Mucosa of stomach (tissue), 1 donor: ENCODE data around the gene AGL.
"Not testable (repeated sequence)": the region's sequence is repeated elsewhere in the genome, so short reads cannot be mapped to it uniquely, and the experiment has no call there.

Source experiments
- H3K27me3 ChIP-seq: one replicate; pipeline ENCODE4 v1.7.0; 2013; ENCODE audit warnings: mild to moderate bottlenecking, low read length; ENCODE audit not compliant: control insufficient read depth, insufficient read depth
- H3K36me3 ChIP-seq: one replicate; pipeline ENCODE4 v1.7.0; 2013; ENCODE audit warnings: low read length; ENCODE audit not compliant: control insufficient read depth, insufficient read depth
- H3K4me1 ChIP-seq: one replicate; pipeline ENCODE4 v1.7.0; 2013; ENCODE audit warnings: mild to moderate bottlenecking, low read length; ENCODE audit not compliant: control insufficient read depth, insufficient read depth
- H3K4me3 ChIP-seq: one replicate; pipeline ENCODE4 v1.7.0; 2013; ENCODE audit warnings: low read length
- H3K9ac ChIP-seq: one replicate; pipeline ENCODE4 v1.7.0; 2013; ENCODE audit warnings: mild to moderate bottlenecking, low read length, moderate library complexity
- H3K9me3 ChIP-seq: one replicate; pipeline ENCODE4 v1.7.0; 2013; ENCODE audit warnings: mild to moderate bottlenecking, low read length, moderate library complexity; ENCODE audit not compliant: control insufficient read depth
- donor health status: Pancreatic carcinoma.

The AGL gene

DNA sequence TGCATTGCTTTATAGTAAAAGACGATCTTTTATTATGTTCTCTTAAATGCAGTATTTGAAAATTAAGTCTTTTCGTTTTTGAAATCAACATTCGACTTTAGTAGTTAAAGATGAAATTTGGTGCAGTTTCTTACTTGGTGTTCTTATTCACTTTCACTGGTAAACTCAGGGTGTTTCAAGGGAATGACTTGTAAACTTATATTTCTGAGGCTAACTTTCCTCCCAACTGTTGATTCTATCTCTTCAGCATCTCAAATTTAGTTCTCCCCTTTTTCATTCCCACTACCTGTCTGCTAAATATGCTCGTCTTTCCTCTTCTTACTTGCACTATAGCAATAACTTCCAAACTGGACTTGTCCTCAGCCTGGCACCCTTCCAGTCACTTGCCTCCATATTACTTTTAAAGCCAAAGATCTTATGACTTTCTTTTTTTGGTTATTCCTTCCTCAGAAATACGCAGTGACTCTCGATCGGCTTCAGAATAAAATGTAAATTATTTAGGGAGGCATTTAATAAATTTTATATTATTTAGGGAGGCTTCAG is 120.6 kb downstream of the AGL start:
- H3K36me3 ChIP-seq = no peaks in the 10 kb centered on the region
- H3K4me3 ChIP-seq = peak overlapping the region; percentile 56
- no peaks in the 10 kb centered on the region for H3K9me3 ChIP-seq
- H3K27me3 ChIP-seq = no peaks in the 10 kb centered on the region
- H3K4me1 ChIP-seq = peaks cover 19% of the 10 kb centered on the region
- peak overlapping the region; percentile 73 for H3K9ac ChIP-seq

GRCh38 chr1:99972066-99972465 is 121.9 kb downstream of the AGL start:
- not testable (repeated sequence) for H3K9ac ChIP-seq, H3K36me3 ChIP-seq, H3K9me3 ChIP-seq, H3K4me3 ChIP-seq, H3K27me3 ChIP-seq
- peaks cover 21% of the 10 kb centered on the region for H3K4me1 ChIP-seq
